Vagina (tissue), 2 donors: ENCODE measurements around the gene NPR2. TPM values are rescaled to one million over a fixed set of nuclear protein-coding genes. Genes with fewer than 3 reads are reported as not detected.

Experiments used
- DNase-seq, 2 donors: peaks; one replicate each; pipeline ENCODE4 v3.0.0-alpha.2; 2017; ENCODE audit errors: extremely low spot score in 2 of 2
- H3K27ac ChIP-seq: fragments of 200-600 bp; sonication (generic); one replicate; pipeline ENCODE4 v1.5.1; 2019
- H3K27me3 ChIP-seq: fragments of 200-600 bp; sonication (generic); one replicate; pipeline ENCODE4 v1.5.1; 2019
- H3K36me3 ChIP-seq, 2 donors: fragments of 200-600 bp; sonication (generic); one replicate each; pipeline ENCODE4 v1.5.1; 2017 to 2019
- H3K4me1 ChIP-seq: fragments of 200-600 bp; sonication (generic); one replicate; pipeline ENCODE4 v1.5.1; 2019
- H3K4me3 ChIP-seq, 2 donors: fragments of 200-600 bp; sonication (generic); 1 replicate in 1 of 2; 2 replicates in 1 of 2; pipeline ENCODE4 v1.5.1; 2016 to 2019
- H3K9me3 ChIP-seq: fragments of 200-600 bp; sonication (generic); one replicate; pipeline ENCODE4 v1.5.1; 2019
- CTCF ChIP-seq, 3 experiments: fragments of 450-650 bp in 2 of 3; fragments of 200-600 bp in 1 of 3; sonication (generic) in 1 of 3; IDR thresholded peaks; one replicate each; pipeline ENCODE4 v1.5.1; 2017 to 2019; ENCODE audit warnings: antibody characterized with exemption in 3 of 3, mild to moderate bottlenecking in 2 of 3, moderate library complexity in 2 of 3
- POLR2A ChIP-seq, 2 donors: fragments of 450-650 bp; IDR thresholded peaks; one replicate each; pipeline ENCODE4 v1.6.1; 2017; ENCODE audit warnings: antibody characterized with exemption in 2 of 2, mild to moderate bottlenecking in 2 of 2, moderate library complexity in 2 of 2
- POLR2AphosphoS5 ChIP-seq, 2 donors: sonication (generic); formaldehyde crosslinking; IDR thresholded peaks; one replicate each; pipeline ENCODE4 v1.9.0; 2017; ENCODE audit warnings: antibody characterized with exemption in 2 of 2, mild to moderate bottlenecking in 2 of 2, low read depth in 1 of 2; ENCODE audit not compliant: insufficient read depth in 1 of 2
- intact Hi-C: fragments of 100-400 bp; cut with DNase I; formaldehyde crosslinking; loops from one replicate; pipeline ENCODE4 v1.15.1; 2023
- total RNA-seq: library from RNA; depleted of rRNA; stranded (reverse); fragments of >200 nt; gene quantifications from one replicate; pipeline ENCODE4 v1.2.3, GENCODE V29; 2016

NPR2 gene
- total RNA-seq, 1 donor from 2014 or later: 17.2 TPM

DNA sequence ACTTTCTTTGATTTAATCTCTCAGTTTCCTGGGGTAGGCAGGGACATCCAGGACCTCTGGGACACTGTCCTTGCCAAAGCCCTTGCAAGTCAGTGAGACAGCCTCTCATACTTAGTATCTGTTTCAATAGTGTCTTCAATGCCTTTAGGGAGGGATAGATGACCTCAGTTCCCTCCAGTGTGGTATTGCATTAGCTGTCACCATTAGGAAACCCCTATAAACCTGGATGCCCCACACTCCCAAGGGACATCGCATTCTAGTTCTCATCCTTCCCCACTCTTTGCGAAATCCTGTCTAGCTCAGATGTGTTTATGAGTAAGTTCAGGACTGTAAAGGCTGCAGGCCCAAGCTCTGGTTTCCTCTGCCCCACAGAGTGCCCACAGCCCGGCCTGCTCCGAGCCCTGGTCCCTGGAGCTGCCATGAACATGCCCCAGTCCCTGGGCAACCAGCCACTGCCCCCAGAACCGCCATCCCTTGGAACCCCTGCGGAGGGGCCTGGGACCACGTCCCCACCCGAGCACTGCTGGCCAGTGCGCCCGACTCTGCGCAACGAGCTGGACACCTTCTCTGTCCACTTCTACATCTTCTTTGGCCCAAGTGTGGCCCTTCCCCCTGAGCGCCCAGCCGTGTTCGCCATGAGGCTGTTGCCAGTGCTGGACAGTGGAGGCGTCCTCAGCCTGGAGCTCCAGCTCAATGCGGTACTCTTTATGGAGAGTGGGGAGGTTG lies 50.8 kb downstream of the NPR2 start:
- TF ChIP-seq POLR2A (IDR thresholded peaks at IDR 0.05) (no peak), CTCF (IDR thresholded peaks at IDR 0.05) (no peak), POLR2AphosphoS5 (IDR thresholded peaks at IDR 0.05; ENCODE audit: insufficient read depth in 1 of 2, low read depth in 1 of 2) (no peak)
- H3K9me3 ChIP-seq: no peaks in the 10 kb centered on the region
- peaks cover 30% of the 10 kb centered on the region for H3K4me1 ChIP-seq
- no peaks in the 10 kb centered on the region for H3K27me3 ChIP-seq
- H3K4me3 ChIP-seq: no peak overlapping the region
- no peak overlapping the region for H3K27ac ChIP-seq
- intact Hi-C loops: no loop called here
- H3K36me3 ChIP-seq: peaks cover 0 to 2% of the 10 kb centered on the region in 2 donors
- no peak for DNase-seq

- DNase-seq: no peak
- intact Hi-C loops: no loop called here
- TF ChIP-seq CTCF (IDR thresholded peaks at IDR 0.05) (no peak), POLR2AphosphoS5 (IDR thresholded peaks at IDR 0.05; ENCODE audit: insufficient read depth in 1 of 2, low read depth in 1 of 2) (no peak), POLR2A (IDR thresholded peaks at IDR 0.05) (no peak)
- Histone ChIP-seq H3K9me3 (no peaks in the 10 kb centered on the region), H3K4me1 (peaks cover 30% of the 10 kb centered on the region), H3K27me3 (no peaks in the 10 kb centered on the region), H3K4me3 (no peak overlapping the region), H3K27ac (no peak overlapping the region), H3K36me3 (peaks cover 0 to 3% of the 10 kb centered on the region in 2 donors)
Observed at GRCh38 chr9:35842795-35843194, 51.4 kb downstream of the NPR2 start.

DNA sequence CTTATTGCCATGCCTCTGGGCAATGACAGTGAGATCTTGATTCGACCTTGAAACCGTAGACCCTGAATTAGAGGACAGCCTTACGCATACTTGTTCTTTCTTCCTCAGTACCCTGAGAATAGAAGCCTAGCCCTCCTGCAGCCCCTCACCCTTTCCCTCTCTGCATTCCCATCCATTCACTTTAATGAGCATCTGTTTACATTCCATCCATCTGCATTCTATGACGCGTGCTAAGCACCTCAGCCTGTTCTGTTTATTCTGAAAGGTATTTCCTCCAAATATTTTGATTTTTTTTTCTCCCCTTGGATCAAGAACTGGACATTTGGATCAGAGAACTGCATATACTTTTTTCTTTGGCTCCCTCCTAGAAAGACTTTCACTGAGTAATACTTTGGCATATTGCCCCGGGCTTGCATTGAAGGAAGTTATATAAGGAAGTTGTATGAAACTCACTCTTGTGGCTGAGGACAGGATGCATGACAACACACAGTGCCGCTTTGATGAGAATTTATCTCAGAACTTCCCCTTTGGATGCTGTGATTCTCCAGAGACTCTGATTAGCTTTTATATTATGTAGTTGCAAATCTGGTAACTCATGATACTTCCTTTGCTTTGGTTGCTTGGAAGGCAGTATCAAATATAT lies 53.4 kb downstream of the NPR2 start:
- H3K36me3 ChIP-seq: peaks cover 0 to 3% of the 10 kb centered on the region in 2 donors
- H3K4me1 ChIP-seq: peaks cover 30% of the 10 kb centered on the region
- TF ChIP-seq CTCF (IDR thresholded peaks at IDR 0.05): no peak
- TF ChIP-seq POLR2AphosphoS5 (IDR thresholded peaks at IDR 0.05; ENCODE audit: insufficient read depth in 1 of 2, low read depth in 1 of 2): peak in 1 of 2 donors; percentile 89
- no peak for TF ChIP-seq POLR2A (IDR thresholded peaks at IDR 0.05)
- H3K27ac ChIP-seq: peak overlapping the region; percentile 45
- intact Hi-C loops: loop anchor here (5.0 kb wide), 1 partner anchor 47 kb away; no protein-coding TSS in a partner anchor
- H3K27me3 ChIP-seq: no peaks in the 10 kb centered on the region
- H3K4me3 ChIP-seq: no peak overlapping the region
- no peaks in the 10 kb centered on the region for H3K9me3 ChIP-seq
- DNase-seq: no peak

GRCh38 chr9:35845824-35846771 lies 54.7 kb downstream of the NPR2 start:
- intact Hi-C loops: loop anchor here (5.0 kb wide), 1 partner anchor 49 kb away; no protein-coding TSS in a partner anchor
- H3K9me3 ChIP-seq: no peaks in the 10 kb centered on the region
- H3K4me1 ChIP-seq: peaks cover 30% of the 10 kb centered on the region
- H3K27me3 ChIP-seq: no peaks in the 10 kb centered on the region
- H3K4me3 ChIP-seq: no peak overlapping the region
- H3K36me3 ChIP-seq: peaks cover 0 to 3% of the 10 kb centered on the region in 2 donors
- DNase-seq: no peak
- TF ChIP-seq POLR2A (IDR thresholded peaks at IDR 0.05) (no peak), CTCF (IDR thresholded peaks at IDR 0.05) (no peak), POLR2AphosphoS5 (IDR thresholded peaks at IDR 0.05; ENCODE audit: insufficient read depth in 1 of 2, low read depth in 1 of 2) (no peak)
- no peak overlapping the region for H3K27ac ChIP-seq
